ENCODE results near the gene ADM.

GRCh38 chr11:10349281-10349665, 44.4 kb downstream of the ADM start:
- TF ChIP-seq, protein P1, sequence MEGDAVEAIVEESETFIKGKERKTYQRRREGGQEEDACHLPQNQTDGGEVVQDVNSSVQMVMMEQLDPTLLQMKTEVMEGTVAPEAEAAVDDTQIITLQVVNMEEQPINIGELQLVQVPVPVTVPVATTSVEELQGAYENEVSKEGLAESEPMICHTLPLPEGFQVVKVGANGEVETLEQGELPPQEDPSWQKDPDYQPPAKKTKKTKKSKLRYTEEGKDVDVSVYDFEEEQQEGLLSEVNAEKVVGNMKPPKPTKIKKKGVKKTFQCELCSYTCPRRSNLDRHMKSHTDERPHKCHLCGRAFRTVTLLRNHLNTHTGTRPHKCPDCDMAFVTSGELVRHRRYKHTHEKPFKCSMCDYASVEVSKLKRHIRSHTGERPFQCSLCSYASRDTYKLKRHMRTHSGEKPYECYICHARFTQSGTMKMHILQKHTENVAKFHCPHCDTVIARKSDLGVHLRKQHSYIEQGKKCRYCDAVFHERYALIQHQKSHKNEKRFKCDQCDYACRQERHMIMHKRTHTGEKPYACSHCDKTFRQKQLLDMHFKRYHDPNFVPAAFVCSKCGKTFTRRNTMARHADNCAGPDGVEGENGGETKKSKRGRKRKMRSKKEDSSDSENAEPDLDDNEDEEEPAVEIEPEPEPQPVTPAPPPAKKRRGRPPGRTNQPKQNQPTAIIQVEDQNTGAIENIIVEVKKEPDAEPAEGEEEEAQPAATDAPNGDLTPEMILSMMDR (IDR thresholded peaks at IDR 0.05 in 4 of 5, conservative IDR thresholded peaks at IDR 0.05 in 1 of 5): no peak
- TF ChIP-seq POLR2A (IDR thresholded peaks at IDR 0.05): no peak
